ENCODE data around the gene PDXP.

DNA sequence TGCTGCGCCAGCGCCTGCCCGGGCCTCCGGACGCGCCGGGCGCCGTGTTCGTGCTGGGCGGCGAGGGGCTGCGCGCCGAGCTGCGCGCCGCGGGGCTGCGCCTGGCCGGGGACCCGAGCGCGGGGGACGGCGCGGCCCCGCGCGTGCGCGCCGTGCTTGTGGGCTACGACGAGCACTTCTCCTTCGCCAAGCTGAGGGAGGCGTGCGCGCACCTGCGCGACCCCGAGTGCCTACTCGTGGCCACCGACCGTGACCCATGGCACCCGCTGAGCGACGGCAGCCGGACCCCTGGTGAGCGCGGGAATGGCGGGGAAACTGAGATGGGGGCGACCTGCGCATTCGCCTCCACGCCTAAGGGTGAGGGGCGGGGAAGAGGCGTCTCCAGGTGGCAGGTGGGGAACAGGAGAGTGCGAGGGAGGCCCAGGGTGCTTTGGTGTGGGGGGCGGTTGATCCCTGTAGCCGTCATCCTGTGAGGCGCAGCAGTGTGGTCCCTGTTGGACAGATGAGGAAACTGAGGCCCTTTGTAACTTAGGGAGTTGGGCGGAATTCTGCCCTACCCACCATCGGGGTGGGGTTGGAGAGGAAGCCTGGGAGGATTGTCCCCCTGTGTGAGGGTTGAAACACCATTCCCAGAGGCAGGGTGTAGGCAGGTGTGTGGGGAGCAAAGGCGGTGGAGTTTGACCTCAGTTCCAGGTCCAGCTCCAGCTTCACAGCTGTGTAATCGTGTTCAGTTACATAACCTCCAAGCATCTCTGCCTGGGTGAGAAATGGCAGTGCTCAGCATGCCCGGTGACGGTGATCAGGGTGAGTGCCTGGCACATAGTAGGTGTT, 758 bp downstream of the PDXP start:
- TF ChIP-seq POLR2AphosphoS5 (IDR thresholded peaks at IDR 0.05; ENCODE audit: low read depth, low read length), result no peak
- no peak for TF ChIP-seq SIN3A (IDR thresholded peaks at IDR 0.05; ENCODE audit: borderline replicate concordance, insufficient read depth, low read length)
- TF ChIP-seq, protein P1, sequence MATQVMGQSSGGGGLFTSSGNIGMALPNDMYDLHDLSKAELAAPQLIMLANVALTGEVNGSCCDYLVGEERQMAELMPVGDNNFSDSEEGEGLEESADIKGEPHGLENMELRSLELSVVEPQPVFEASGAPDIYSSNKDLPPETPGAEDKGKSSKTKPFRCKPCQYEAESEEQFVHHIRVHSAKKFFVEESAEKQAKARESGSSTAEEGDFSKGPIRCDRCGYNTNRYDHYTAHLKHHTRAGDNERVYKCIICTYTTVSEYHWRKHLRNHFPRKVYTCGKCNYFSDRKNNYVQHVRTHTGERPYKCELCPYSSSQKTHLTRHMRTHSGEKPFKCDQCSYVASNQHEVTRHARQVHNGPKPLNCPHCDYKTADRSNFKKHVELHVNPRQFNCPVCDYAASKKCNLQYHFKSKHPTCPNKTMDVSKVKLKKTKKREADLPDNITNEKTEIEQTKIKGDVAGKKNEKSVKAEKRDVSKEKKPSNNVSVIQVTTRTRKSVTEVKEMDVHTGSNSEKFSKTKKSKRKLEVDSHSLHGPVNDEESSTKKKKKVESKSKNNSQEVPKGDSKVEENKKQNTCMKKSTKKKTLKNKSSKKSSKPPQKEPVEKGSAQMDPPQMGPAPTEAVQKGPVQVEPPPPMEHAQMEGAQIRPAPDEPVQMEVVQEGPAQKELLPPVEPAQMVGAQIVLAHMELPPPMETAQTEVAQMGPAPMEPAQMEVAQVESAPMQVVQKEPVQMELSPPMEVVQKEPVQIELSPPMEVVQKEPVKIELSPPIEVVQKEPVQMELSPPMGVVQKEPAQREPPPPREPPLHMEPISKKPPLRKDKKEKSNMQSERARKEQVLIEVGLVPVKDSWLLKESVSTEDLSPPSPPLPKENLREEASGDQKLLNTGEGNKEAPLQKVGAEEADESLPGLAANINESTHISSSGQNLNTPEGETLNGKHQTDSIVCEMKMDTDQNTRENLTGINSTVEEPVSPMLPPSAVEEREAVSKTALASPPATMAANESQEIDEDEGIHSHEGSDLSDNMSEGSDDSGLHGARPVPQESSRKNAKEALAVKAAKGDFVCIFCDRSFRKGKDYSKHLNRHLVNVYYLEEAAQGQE (IDR thresholded peaks at IDR 0.05; ENCODE audit: insufficient read depth in 1 of 2, low read depth in 2 of 2, low read length in 2 of 2), result no peak

Measured in PFSK-1 (cell line).